Activated naive CD4-positive, alpha-beta T cell treated with anti-CD3 and anti-CD28 coated beads, Interleukin-2, amount 50 U/mL, for 24 hours (primary cell): ENCODE results near the gene TNFRSF13B.

ENCODE experiments used
- H3K27ac Mint-ChIP-seq: one replicate; pipeline ENCODE4 v1.8.0; 2021; ENCODE audit warnings: mild to moderate bottlenecking, mixed read lengths
- H3K27me3 Mint-ChIP-seq: one replicate; pipeline ENCODE4 v1.8.0; 2021; ENCODE audit warnings: mixed read lengths
- H3K36me3 Mint-ChIP-seq: one replicate; pipeline ENCODE4 v1.8.0; 2021; ENCODE audit warnings: mixed read lengths
- H3K4me1 Mint-ChIP-seq: one replicate; pipeline ENCODE4 v1.8.0; 2021; ENCODE audit warnings: mixed read lengths
- H3K4me3 Mint-ChIP-seq: one replicate; pipeline ENCODE4 v1.8.0; 2021; ENCODE audit warnings: mild to moderate bottlenecking, mixed read lengths
- H3K9me3 Mint-ChIP-seq: one replicate; pipeline ENCODE4 v1.8.0; 2021; ENCODE audit warnings: mixed read lengths

Gene TNFRSF13B

DNA sequence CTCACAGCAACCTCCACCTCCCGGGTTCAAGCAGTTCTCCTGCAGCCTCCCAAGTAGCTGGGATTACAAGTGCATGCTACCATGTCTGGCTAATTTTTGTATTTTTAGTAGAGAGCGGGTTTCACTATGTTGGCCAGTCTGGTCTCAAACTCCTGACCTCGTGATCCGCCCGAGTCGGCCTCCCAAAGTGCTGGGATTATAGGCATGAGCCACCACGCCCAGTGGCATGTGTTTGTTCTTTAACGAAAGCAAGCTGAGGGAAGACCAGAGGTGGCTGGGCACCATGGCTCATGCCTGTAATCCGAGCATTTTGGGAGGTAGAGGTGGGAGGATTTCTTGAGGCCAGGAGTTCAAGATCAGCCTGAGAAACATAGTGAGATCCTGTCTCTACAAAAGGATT, 18.1 kb downstream of the TNFRSF13B start:
- Mint-ChIP-seq H3K27ac (no peak overlapping the region), H3K4me3 (no peak overlapping the region), H3K36me3 (peaks cover 4% of the 10 kb centered on the region), H3K9me3 (peaks cover 11% of the 10 kb centered on the region), H3K4me1 (no peaks in the 10 kb centered on the region), H3K27me3 (peaks cover 13% of the 10 kb centered on the region)

DNA sequence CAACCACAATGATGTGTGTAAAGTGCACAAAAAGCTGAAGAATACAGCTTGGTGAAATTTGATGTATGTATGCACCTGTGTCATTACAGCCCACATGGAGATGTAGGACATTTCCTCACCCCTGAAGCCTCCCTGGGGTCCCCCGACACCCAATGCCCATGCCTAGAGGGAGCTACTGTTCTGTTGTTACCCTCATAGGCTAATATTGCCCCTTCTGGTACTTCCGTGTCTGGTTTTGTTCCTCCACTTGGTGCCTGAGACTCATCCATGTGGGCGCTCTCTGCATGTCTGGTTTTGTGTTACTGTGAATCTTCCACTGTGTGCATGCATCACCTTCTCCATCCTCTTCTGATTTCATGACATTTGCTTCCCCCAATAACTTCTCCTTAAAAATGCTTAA, 18.6 kb downstream of the TNFRSF13B start:
- peaks cover 13% of the 10 kb centered on the region for H3K27me3 Mint-ChIP-seq
- no peak overlapping the region for H3K4me3 Mint-ChIP-seq
- peaks cover 15% of the 10 kb centered on the region for H3K9me3 Mint-ChIP-seq
- peaks cover 4% of the 10 kb centered on the region for H3K36me3 Mint-ChIP-seq
- no peak overlapping the region for H3K27ac Mint-ChIP-seq
- H3K4me1 Mint-ChIP-seq, result no peaks in the 10 kb centered on the region

DNA sequence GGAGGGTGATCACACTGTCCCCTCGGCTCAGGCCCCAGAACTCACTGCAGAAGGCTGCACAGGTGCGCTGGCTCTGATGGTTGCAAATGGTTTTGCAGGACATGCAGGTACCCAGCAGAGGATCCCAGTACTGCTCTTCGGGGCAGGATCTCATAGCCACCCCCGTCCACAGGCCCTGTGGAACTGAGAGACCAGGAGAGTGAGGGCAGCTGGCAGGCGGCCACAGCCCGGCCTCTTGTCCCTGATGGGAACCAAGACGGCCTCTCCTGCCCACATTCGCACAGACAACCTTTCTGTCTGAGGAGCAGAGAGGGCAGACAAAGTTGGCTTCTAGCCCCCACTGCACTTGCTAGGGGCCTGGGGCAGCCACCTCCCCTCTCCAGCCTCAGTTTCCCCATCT, 19.5 kb downstream of the TNFRSF13B start:
- Mint-ChIP-seq H3K9me3 (peaks cover 20% of the 10 kb centered on the region), H3K27ac (no peak overlapping the region), H3K4me1 (no peaks in the 10 kb centered on the region), H3K27me3 (peaks cover 13% of the 10 kb centered on the region), H3K4me3 (no peak overlapping the region), H3K36me3 (peaks cover 4% of the 10 kb centered on the region)

GRCh38 chr17:16950488-16950887, 21.4 kb downstream of the TNFRSF13B start:
- Mint-ChIP-seq H3K27ac (no peak overlapping the region), H3K27me3 (peaks cover 9% of the 10 kb centered on the region), H3K9me3 (peaks cover 18% of the 10 kb centered on the region), H3K4me1 (no peaks in the 10 kb centered on the region), H3K36me3 (peaks cover 3% of the 10 kb centered on the region), H3K4me3 (no peak overlapping the region)

DNA sequence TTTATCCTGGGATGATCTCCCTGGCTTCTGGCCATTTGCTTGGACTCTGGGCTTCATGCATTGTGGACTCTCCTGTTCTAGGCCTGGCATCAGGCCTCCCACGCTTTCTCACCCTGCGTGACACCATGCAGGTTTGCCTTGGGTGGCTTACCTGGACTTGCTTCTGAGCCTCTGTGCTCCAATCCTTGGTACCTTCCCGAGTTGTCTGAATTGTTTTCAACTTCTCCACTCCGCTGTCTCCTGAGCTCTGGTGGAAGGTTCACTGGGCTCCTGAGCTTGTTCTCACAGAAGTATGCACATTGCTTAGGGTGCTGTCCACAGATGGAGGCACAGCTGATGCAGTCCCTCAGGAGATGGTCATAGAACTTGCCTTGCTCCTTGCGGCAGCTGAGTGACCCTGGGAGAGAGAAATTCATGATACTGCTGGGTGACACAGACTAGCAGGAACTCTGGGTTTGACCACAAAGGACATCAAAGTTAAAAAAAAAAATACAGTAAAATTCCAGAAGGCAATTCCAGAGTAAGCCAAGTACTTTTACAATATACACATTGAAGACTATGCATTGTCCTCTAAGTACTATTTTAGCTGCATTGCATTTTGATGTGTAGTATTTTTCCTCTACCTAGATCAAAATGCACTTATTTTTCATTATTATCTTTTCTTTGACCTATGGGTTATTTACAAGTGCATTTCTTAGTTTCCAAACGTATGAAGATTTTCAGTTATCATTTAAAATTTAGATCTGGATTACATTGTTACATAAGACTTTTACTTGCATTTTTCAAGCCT, 23.1 kb downstream of the TNFRSF13B start:
- Mint-ChIP-seq H3K4me1 (no peaks in the 10 kb centered on the region), H3K36me3 (peaks cover 2% of the 10 kb centered on the region), H3K27ac (no peak overlapping the region), H3K27me3 (peaks cover 4% of the 10 kb centered on the region), H3K9me3 (peaks cover 14% of the 10 kb centered on the region), H3K4me3 (no peak overlapping the region)

GRCh38 chr17:16947470-16947869, 24.4 kb downstream of the TNFRSF13B start:
- peaks cover 14% of the 10 kb centered on the region for H3K9me3 Mint-ChIP-seq
- no peaks in the 10 kb centered on the region for H3K27me3 Mint-ChIP-seq
- H3K4me3 Mint-ChIP-seq, result no peak overlapping the region
- no peak overlapping the region for H3K27ac Mint-ChIP-seq
- H3K4me1 Mint-ChIP-seq, result no peaks in the 10 kb centered on the region
- peaks cover 2% of the 10 kb centered on the region for H3K36me3 Mint-ChIP-seq

GRCh38 chr17:16945663-16946218, 26.2 kb downstream of the TNFRSF13B start:
- H3K27ac Mint-ChIP-seq, result no peak overlapping the region
- no peak overlapping the region for H3K4me3 Mint-ChIP-seq
- H3K9me3 Mint-ChIP-seq, result peaks cover 14% of the 10 kb centered on the region
- H3K27me3 Mint-ChIP-seq, result no peaks in the 10 kb centered on the region
- no peaks in the 10 kb centered on the region for H3K4me1 Mint-ChIP-seq
- H3K36me3 Mint-ChIP-seq, result peaks cover 2% of the 10 kb centered on the region

GRCh38 chr17:16945136-16945482, 26.8 kb downstream of the TNFRSF13B start:
- peaks cover 14% of the 10 kb centered on the region for H3K9me3 Mint-ChIP-seq
- no peaks in the 10 kb centered on the region for H3K4me1 Mint-ChIP-seq
- H3K27ac Mint-ChIP-seq, result no peak overlapping the region
- no peak overlapping the region for H3K4me3 Mint-ChIP-seq
- H3K36me3 Mint-ChIP-seq, result peaks cover 2% of the 10 kb centered on the region
- no peaks in the 10 kb centered on the region for H3K27me3 Mint-ChIP-seq

DNA sequence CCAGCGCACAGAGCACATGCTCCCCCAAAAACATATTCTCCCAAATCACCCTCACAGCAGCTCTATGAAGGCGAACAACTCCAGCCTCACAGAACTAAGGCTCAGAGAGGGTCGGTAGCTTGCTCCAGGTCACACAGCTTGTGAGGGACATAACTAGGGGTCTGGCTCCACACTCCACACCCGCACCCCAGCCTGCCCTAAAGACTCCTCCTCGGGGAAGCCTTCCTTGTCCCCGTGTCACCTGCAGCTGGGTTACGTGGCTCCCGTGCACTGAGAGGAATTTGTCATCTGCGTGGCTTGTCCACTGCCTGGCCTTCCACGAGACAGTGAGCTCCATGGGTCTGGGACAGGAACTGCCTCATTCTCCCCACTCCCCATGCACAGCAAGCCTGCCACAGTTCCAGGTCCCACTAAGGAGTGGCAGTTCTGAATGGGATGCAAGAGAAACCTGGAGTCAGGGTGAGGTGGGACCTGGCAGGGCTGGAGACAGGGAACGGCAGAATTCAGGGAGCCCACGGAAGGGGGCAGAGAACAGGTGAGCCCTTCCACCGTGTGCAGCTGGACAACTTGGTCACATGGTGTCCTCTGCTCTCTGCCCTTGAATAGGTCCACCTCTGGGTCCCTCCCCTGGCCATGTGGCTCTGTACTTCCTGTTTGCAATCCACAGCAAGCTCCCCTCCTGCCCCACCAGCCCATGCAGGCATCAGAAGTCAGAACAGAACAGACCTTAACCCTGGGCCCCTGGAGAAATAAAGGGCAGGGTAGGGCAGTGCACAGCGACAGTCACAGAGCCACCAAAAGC, 27.4 kb downstream of the TNFRSF13B start:
- Mint-ChIP-seq H3K4me3 (no peak overlapping the region), H3K9me3 (peaks cover 14% of the 10 kb centered on the region), H3K27me3 (no peaks in the 10 kb centered on the region), H3K27ac (no peak overlapping the region), H3K36me3 (peaks cover 2% of the 10 kb centered on the region), H3K4me1 (no peaks in the 10 kb centered on the region)

DNA sequence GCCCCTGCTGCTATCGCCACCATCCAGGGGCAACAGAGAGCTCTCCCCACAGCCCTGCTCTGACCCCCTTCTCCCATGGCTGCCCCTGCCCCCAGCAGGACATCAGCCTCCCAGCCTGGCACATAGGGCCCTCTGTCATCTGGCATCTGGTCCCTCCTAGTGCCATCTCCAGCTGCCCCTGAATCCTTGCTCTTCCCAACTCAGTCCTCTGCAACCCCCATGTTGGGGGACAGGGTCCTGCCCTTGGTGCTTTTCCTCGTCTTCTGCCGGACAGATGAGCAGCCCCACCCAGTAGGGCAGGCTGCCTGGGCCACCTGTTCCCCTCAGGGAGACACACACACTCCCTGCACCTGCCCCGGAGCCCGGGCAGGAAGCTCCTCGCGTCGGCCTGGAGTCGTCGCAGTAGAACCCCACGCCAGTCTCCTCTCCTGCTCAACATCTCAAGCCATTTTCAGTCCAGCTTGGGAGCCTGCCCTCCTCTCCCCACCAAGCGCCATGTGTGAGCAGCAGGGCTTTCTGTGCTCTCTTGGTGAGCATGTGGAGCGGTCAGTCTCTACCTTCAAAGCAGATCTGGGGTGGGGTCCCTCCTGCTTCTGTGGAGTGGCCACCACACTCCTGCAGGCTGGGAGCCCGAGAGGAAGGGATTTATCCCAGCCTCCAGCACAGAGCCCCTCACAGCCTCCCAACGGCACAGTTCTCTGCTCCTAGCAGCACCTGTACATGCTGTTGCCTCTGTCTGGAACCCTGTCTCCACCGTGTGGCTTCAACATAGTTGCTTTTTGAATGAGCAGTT, 28.2 kb downstream of the TNFRSF13B start:
- H3K36me3 Mint-ChIP-seq, result no peaks in the 10 kb centered on the region
- H3K27me3 Mint-ChIP-seq, result no peaks in the 10 kb centered on the region
- H3K4me1 Mint-ChIP-seq, result no peaks in the 10 kb centered on the region
- H3K4me3 Mint-ChIP-seq, result no peak overlapping the region
- no peak overlapping the region for H3K27ac Mint-ChIP-seq
- H3K9me3 Mint-ChIP-seq, result peaks cover 8% of the 10 kb centered on the region

GRCh38 chr17:16943032-16943352, 28.9 kb downstream of the TNFRSF13B start:
- H3K27ac Mint-ChIP-seq, result no peak overlapping the region
- H3K9me3 Mint-ChIP-seq, result peaks cover 5% of the 10 kb centered on the region
- no peaks in the 10 kb centered on the region for H3K36me3 Mint-ChIP-seq
- no peaks in the 10 kb centered on the region for H3K4me1 Mint-ChIP-seq
- no peak overlapping the region for H3K4me3 Mint-ChIP-seq
- H3K27me3 Mint-ChIP-seq, result no peaks in the 10 kb centered on the region

DNA sequence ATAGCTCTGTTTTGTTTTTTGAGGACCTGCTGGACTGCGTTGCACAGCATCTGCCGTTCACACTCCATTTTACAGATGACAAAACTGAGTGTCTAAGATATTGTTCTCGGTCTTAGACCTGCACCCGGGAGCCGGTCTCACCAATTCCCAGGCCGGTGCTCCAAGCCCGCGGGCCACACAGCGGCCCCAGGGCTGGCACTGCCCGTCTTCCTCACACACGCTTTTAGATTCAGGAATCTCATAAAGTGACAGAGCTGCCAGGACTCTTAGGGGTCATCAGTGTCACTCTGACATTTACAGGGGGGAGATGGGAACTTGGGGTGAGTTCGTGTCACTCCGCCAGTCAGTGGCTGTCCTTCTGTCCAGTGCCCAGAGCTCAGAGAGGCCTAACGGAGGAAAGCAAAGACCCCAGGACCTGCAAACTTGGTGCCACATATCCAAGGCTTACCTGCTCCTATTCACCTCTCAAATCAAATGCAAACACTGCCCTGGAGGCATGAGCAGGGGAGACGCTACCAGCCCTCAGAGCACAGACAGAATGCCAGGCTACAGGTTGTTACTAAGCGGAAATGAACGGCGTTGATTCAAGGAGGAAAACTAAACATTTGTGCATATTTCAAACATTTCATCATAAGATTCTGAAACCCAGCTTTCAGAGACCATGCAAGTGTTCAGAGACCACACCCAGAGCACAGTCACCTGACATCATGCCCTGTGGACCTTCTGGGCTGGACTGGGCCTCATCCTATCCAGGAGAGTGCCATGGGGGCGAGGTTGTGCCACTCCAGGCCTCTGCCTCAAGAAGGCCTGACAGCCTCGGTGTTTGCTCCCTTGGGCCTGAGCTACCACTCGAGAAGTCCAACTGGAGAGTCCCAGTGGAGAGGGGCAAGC, 29.5 kb downstream of the TNFRSF13B start:
- no peaks in the 10 kb centered on the region for H3K36me3 Mint-ChIP-seq
- H3K4me1 Mint-ChIP-seq, result no peaks in the 10 kb centered on the region
- H3K4me3 Mint-ChIP-seq, result no peak overlapping the region
- H3K9me3 Mint-ChIP-seq, result no peaks in the 10 kb centered on the region
- H3K27me3 Mint-ChIP-seq, result no peaks in the 10 kb centered on the region
- no peak overlapping the region for H3K27ac Mint-ChIP-seq

- Mint-ChIP-seq H3K27ac (no peak overlapping the region), H3K9me3 (no peaks in the 10 kb centered on the region), H3K4me3 (no peak overlapping the region), H3K4me1 (no peaks in the 10 kb centered on the region), H3K36me3 (no peaks in the 10 kb centered on the region), H3K27me3 (no peaks in the 10 kb centered on the region)
These were observed 30.6 kb downstream of the TNFRSF13B start for GRCh38 chr17:16941072-16942036.
